Colon (tissue), 2 donors: ENCODE results near the gene RALGAPA2.

Experiments
- FAIRE-seq: peaks from 2 replicates; lab custom pipeline; 2012; peaks lifted over from hg19 to GRCh38; lab: Jason Lieb, UNC
- donor health status: control.
- donor health status: control.

RALGAPA2 gene

DNA sequence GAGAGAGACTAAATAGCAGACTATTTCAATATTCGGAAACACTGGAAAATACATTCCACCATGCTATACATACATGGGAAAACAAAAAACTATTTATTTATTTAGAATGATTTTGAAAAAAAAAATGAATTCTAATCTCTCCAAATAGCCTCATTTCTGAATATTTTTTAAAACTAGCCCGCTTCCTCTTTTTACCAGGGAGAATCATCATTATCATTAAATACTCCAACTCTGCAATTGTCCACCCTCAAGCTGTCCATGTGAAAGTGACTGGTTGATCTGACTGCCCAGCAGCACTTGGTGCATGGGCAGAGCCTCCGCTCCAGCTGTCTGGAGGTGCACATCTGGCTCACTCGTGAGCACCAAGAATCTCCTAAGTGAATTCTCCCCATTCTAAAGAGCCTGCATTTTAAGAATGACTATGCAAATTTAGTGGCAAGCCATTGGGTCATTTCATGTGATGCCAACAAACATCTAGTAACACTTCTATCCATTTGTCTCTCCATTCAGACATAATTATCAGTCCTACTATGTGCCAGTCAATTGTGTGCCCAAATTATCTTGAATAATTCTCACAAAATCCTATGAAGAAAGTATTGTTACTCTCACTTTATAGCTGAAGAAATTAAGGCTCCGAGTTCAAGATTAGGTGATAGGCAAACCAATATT, 279.7 kb downstream of the RALGAPA2 start:
- FAIRE-seq, result no peak

DNA sequence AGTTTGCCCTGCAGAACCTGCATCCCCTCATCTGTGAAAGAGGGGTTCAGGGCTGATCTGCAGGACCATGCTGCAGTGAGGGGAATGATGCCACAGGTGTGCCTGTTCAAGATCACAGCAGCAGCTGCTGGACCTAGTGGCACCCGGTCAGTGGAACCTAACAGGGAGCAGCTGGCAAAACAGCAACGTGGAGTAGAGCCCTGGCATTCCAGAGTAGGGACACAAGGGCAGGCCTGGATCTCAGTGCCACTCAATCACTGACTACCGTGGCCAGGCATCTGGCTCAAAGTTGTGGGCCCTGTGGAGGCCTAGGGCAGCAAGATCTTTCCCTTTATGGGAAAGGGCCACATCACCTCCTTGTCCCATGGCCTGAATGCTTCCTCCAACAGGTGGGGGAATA, 282.4 kb downstream of the RALGAPA2 start:
- FAIRE-seq, result no peak

DNA sequence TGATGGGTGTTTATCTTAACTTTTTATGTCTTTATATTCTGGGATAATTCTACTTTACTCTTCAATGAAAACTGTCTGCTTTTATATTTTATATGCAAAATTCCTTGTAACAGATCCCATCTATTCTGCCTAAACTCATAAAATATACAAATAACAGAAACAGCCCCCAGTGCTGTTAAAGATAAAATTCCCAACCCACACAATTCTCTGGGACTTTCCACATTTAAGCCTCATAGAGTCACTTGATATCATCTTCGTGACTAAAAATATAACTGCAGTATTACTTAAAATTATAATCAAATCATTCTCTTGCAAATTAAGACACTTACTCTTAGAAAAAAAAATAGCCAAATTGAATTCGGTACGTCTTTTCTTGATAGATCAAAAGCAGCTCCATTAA, 284.4 kb downstream of the RALGAPA2 start:
- no peak for FAIRE-seq

DNA sequence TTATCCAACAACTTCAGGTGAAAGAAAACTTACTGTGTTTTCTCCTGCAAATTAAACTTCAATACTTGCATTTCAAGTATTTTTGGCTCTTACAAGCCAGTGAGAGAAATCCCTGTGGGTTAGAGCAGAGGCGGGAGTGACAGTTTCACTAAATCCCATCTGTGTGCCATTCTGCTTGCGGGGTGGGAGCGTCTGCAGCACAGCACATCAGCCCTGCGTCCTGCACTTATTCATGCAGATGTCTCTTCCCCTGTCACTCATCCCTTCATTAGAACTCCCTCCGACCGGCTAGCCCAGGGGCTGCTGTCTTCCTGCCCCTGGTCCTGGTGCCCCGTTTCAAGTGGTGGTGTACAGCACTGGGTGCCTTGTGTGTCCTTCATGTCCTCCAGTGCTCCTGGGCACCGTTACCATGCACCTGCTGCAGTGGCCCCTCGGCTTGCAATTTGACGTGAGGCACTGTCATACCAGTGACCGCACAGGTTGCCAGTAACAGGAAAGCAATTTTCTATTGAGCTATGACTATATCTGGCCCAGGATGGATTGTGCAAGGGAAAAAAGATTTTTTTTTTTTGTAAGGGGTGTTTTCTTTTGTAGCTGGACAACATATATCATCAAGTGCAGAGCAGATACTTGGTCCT, 285.1 kb downstream of the RALGAPA2 start:
- no peak for FAIRE-seq

DNA sequence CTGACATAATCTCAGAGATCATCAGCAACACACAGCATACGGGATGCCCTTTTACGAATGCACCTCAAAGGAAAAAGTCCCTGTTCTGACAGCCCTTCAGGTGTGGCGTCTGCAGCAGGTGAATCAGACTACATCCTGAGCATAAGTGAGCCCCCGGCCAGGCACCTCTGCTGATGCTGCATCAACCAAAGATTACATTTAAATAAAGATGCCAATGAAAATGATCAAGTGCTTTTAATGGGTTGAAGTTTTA, 285.9 kb downstream of the RALGAPA2 start:
- no peak for FAIRE-seq

DNA sequence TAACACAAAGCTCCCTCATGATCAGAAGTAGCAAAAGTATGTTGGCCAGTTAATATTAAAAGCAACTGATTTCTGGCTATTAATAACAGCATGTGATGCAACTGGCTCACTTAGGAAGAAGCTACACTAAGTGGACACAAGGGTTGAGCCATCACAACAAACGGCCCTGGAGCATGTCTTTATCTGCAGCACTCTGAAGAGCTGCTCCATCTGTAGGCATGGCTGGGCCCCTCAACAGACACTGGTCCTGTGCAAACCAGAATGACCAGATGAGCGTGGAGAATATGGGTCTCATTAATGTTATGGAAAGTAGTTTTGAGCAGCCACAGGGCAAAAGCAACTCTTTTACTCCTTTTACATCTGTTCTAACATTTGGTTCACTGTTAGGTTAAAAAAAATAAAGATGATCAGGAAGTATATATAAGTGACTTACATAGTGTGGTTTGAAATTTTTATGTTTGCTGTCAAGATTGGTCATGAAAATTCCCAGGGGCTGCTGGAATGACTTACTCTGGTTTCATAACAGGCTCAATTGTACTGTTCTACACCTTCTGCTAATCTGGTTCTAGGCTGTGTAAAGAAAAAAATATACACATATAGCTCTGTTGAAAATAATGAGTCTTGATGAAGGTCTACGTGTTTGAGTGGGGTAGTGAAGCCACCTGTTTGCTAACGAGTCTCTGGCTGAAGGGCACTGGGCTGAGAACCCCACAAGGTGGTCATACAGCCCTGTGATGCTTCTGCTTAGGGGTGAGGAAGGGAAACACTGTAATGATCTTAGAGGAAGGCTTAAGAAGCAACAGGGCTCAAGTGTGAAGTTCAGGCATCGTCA, 286.4 kb downstream of the RALGAPA2 start:
- no peak for FAIRE-seq

DNA sequence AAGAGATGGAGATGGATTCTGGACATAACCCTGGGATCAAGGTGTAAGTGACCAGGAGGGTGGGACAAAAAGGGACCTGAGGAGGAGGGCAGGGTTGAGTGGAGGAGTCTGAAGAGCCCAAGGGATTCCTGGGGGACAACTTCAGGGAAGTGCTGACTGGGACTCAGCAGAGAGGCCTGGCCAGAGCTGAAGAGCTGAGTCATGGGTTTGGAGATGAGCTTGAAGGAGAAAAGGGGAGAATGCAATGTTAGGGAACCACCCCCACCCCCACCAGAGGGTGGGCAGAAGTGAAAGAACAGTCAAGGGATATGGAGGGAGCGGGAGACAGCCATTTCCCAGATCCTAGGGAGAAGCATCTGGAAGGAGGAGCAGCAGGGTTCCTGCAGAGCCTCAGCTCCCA, 289.3 kb downstream of the RALGAPA2 start:
- no peak for FAIRE-seq

DNA sequence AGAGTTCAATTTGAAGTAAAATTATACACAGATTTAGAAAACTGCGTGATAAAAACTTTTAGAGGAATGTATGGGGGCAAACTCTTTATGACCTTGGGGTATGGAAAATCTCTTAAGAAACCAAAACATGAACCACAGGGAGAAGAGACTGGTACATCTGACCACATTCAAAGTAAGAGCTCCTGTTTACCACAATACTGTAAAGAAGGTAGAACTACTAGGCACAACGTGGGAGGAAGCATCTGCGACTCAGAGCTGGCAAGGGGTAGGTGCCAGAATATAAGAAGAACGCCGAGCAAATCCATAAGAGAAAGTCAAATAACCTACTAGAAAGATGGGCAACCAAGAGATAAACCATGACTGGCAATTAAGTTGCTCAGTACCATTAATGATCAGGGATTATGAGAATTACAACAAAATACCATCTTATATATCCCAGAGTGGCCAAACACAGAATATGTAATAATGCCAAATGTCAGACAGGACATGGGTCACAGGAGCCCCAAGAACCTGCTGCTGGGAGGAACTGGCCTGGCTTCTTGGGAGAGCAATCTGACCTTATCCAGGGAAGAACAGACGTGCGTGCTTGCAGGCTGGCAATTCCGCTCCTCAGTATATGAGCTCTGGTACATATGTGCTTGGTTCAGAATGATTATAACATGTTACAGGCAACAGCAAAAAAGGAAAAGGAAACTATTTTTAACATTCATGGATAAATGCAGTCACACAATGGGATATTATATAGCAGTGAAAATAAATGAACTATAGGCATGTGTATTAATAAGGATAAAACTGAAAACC, 294.4 kb downstream of the RALGAPA2 start:
- FAIRE-seq, result no peak

DNA sequence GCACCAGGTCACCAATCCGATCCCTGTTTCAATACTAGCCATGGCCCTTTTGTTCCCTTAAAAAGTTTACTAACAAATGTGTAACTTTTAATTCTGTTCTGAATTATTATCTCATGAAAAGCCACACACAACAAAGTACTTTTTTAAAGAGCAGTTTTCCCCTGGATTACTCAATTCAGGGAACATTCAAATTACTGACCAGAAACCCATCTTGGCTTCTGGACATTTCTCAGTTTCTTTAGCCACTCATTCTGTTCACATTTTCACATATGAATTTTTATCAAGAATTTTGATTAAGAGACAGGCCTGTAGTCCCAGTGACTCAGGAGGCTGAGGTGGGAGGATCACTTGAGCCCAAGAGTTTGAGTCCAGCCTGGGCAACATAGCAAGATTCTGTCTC, 297.1 kb downstream of the RALGAPA2 start:
- FAIRE-seq, result no peak

DNA sequence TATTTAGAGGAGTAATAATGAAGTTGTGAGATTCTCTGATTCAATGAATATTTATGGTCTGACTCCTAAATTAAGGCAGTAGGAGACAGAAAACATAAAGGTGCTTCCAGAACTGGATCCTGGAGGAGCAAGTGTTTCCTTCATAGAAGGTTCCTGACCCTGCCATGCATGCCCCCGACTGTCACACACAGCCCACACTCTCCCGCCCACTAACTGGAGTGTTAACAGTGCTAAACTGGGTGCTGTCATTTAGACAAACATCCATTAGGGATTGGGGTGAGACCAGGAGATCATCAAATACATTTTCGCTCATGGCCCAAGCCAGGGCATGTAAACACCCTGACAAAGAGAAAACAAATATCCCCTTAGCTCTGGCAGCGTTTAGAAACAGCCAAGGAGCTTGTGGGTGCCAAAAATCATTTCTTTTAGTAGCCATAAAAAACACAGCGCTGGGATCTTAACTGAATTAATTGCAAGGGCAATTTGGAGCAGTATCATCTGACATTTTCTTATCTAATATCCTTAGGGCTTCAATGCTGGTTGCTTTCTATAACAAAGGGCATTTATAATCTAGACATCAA, 297.7 kb downstream of the RALGAPA2 start:
- no peak for FAIRE-seq

DNA sequence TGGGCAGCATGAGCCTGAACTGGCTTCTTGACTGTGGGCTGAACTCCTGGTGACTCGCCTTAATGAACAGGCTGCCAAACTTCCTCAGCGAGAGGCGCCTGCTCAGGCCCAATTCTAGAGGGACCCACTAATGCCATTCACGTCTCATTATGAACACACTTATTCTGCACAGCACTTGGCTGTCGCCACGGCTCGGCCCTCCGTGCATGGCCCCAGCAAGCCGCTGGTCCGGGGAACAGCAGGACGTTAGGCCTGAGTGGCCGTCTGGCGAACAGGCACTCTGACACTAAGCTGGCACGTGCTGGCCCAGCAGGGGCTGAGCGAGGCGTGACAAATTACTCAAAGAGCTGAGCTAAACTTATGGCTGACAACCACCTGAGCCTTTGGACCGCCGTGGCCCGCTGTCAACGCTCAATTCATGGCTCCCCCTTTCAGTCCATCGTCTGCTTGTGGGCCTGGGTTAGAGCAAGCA, 298.6 kb downstream of the RALGAPA2 start:
- FAIRE-seq, result no peak

DNA sequence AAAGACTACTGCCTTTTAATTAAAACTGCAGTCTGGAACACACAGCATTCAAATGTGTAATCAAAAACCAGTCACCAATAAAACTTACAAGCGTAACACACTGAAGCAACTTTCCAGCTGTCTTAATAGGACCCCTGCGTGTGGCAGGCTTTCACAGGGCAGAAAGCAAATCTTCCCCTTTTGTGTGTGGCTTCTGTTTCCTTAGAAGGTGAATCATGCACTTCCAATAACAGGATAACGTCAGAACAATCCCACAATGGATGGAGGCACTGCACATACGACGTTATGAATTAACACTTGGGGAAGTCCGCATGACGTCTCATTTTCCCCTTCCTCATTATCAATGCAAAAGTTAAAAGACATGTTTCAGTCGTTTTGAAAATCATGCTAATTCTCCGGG, 299.7 kb downstream of the RALGAPA2 start:
- no peak for FAIRE-seq

DNA sequence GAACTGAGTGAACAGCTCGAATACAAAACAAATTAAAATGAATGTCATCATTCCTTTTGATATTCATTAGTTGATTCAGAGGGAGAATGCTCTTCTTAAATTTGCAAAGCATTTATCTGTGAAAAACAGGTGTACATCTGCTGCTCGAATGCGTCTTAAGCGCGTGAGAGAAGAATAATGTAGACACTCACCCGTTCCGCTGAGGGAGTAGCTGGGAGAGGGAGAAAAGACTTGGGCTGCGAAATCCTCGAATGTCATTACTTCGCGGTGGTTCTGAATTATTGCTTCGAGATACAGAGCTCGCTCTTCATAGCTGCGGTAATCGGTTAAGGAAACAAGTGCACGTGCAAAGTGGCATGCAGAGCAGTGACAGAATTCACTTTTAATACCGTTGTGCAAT, 300.6 kb downstream of the RALGAPA2 start:
- FAIRE-seq, result no peak

DNA sequence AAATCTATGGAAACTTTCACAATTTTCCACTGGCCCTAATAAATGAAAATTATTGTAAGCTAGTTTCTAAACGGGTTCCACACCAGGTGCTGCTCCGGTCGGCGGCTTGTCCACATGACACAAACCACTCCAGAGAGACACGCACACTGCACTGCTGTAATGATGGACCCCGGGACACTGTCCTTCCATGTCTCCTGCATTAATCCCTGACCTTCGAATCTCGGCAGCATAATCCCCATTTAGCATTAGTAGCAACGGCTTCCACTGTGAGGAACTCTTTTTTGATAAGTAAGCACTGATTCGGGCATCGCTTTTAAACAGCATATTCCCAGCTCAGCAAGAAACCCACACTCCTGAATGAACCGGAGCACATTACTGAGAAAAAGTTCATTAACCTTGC, 301.0 kb downstream of the RALGAPA2 start:
- no peak for FAIRE-seq

DNA sequence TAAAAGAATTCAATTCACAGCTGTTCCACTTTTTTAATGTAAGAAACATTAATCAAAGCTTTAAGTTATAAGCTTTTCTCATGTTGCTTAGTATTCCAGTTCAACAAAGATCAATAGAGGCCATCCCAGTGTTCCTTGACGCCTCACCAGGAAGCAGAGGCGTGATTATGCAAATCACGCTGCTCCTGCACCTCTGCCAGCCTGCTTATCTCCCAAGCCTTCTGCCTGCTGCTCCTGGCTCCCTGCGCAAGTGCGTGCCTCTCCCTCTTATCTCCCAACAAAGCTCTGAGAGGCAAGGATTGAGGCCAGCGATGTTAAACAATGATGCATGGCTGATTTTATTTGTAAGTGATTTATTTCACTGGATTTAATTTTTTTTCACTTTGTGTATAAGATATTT, 301.8 kb downstream of the RALGAPA2 start:
- no peak for FAIRE-seq

DNA sequence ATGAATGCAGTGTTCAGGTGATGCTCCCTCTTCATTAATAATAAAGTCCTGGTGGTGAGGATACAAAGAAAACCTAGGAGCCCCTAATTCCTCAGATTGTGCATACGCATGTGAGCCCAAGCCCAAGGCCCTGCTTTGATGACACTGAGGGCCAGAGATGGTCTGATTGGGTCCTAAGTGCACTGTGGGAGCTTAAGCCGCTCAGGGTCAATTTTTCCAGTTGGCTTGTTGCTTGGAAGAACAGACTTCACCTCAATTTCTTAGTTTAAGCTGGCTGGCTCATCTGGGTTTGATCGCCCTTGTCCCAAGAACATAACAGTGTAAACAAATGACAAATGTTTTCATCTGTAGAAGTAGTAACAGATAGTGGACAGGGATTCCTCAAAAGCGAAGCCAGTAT, 303.1 kb downstream of the RALGAPA2 start:
- no peak for FAIRE-seq

DNA sequence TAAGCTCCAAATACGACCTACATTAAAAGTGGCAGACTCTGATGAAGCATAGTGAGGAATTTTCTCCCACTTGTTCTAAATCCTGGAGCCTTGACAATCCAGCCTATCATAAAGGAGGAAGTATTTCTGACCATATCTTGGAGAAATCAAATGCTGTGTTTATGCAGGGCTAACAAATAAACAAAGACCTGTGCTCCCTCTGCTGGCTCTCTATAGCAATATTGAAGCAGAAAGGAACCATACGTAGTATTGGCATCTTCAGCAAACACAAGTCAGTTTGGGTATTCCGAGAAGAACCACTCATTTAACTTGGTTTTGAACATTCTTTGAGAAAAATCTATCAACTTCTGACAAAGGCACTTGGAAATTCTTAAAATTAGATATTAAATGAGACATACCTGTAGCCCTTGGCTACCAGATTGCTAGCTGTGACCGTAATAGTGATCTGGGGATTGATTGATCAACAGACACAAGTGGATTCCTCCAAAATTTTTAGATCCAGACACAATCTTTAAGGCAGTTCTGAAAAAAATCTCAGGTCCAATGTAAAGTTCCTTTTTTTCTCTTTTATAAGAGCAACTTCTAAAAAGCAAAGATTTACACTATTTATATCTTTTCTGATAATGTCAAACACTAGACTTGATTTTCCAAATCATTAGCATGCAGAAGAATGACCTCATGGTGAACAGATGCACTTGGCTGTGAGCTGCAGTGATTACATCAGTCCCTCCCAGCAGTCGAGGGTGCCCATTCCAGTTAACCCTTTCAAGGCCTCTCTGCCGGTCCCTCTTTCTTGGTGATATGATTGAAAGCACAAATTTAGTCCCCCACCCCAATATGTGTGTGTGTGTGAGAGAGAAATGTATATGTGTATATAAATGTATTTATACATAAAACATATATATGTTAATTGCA, 304.3 kb downstream of the RALGAPA2 start:
- FAIRE-seq, result no peak

DNA sequence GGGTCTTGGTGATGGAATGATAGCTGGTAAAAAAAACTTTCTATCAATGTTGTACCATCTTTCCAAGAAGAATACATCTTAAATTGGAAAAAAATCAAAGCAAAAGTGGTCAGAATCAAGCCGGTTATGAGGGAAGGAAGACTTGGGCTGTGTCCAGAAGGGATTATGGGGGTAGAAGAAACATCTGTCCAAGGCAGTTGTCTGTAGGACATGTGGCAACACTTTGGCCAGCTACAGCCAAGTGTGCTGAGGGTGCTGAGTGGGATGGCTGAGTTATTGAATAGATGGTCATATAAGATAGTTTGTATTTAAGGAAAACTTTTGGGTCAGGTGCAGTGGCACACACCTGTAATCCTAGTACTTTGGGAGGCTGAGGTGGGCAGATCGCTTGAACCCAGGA, 306.1 kb downstream of the RALGAPA2 start:
- FAIRE-seq, result no peak

DNA sequence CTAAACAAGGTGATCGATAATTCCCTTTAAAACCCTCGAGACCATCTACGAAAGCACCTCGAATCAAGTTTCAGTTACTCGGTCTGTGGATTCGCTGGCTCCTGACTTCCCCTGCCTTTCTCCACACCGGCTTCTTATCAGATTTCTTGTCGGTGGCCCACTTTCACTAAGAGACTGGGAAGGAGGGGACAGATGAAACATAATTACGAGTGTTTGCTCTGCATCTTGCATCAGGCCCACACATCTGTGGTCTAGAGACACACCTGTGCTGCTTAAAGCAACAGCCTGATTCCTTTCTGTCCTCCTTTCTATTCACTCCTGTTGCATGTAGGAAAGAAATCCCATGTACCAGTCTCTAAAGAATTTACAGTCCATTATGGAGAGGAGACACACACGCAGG, 306.8 kb downstream of the RALGAPA2 start:
- no peak for FAIRE-seq

DNA sequence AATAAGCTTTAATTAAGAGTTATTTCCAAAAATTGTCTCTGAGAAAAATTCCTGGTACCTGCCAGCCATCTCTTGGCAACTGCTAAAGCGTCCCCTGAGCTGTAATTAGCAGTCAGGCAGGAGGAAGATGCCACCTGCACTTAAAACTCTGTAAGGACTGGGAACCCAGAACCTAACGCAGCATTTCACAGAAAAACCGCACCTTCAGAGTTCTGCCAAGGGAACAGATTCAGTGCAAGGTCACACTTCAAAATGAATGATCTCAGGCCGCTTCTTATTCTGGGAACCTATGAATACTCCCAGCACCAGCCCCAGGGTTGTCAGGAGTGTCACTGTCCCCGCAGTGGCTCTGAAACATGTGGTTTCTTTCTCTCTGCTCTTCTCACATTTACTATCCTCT, 307.8 kb downstream of the RALGAPA2 start:
- no peak for FAIRE-seq

DNA sequence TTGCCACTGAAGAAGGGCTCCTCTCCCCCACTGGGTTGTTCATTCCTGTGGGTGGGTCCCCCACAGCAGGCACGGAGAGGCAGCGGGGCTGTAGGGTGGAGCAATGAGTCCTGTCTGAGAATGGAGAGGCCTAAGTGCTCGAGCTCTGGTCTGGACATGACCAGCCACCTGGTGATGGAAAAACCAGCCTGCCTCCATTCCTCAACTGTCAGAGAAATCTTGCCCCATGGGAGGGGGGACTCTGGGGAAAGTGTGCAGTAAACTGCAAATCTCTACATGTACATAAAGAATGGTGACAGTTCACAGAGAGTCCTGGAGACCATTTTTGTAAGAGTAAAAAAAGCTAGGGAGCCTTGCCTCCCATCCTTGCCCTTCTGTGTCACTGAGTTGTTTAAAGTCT, 310.5 kb downstream of the RALGAPA2 start:
- FAIRE-seq, result no peak
